Cardiac fibroblast (primary cell): Measurements from ENCODE around the gene SMG6.
"Not testable (repeated sequence)": the region's sequence is repeated elsewhere in the genome, so short reads cannot be mapped to it uniquely, and the experiment has no call there.

Source experiments
- DNase-seq, 2 donors: peaks; one replicate each; pipeline versions ENCODE4 v3.0.0 to v3.0.0-alpha.2; 2010; ENCODE audit warnings: low read depth in 2 of 2
- H3K4me3 ChIP-seq, 2 donors: replicated peaks in 1 of 2; 1 replicate in 1 of 2; 2 replicates in 1 of 2; pipeline ENCODE4 v1.5.1; 2011; ENCODE audit warnings: low read depth in 2 of 2, low read length in 2 of 2, mild to moderate bottlenecking in 2 of 2, moderate library complexity in 1 of 2
- TF ChIP-seq, protein P1 (sequence below): IDR thresholded peaks from one replicate; pipeline ENCODE4 v1.5.1; 2011; ENCODE audit warnings: low read depth, mild to moderate bottlenecking, low read length, inconsistent platforms

SMG6 gene

DNA sequence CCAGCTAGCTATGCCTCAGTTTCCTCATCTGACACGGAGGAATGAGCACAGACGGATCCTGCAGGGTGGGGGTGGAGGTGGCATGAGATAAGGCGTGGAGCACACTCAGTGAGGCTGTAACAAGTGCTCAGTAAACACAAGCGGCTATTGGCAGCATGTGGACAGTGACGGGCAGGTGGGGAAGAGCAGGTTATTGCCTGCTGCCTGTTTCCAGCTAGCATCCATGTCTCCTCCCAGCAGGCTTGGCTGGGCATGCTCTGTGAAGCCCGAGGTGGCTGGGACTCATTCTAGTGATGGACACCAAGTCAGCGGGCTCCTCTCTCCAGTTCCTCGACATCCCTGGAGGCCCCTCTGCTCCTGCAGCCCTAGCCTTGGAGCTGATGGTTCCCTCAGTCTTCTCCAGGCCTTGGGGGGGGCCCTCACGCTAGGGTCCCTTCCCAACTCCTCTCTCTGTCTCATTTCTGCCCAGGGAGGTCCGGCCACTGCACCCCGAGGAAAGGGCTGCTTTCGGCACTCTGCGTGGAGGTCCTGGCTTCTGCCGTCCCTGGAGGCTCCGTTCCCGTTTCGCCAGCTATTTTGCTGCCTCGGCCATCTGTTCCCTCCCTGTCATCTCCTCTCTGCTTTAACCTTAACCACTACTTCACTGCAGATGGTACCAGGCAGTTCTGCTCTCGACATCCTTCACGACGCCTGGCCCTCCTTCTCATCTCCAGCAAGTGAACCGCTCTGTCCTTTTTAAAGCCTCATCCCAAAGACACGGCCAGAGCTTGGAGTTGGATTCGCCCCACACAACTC lies 284.7 kb downstream of the SMG6 start:
- no peak for DNase-seq
- TF ChIP-seq, protein P1, sequence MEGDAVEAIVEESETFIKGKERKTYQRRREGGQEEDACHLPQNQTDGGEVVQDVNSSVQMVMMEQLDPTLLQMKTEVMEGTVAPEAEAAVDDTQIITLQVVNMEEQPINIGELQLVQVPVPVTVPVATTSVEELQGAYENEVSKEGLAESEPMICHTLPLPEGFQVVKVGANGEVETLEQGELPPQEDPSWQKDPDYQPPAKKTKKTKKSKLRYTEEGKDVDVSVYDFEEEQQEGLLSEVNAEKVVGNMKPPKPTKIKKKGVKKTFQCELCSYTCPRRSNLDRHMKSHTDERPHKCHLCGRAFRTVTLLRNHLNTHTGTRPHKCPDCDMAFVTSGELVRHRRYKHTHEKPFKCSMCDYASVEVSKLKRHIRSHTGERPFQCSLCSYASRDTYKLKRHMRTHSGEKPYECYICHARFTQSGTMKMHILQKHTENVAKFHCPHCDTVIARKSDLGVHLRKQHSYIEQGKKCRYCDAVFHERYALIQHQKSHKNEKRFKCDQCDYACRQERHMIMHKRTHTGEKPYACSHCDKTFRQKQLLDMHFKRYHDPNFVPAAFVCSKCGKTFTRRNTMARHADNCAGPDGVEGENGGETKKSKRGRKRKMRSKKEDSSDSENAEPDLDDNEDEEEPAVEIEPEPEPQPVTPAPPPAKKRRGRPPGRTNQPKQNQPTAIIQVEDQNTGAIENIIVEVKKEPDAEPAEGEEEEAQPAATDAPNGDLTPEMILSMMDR: no peak
- no peak overlapping the region for H3K4me3 ChIP-seq

DNA sequence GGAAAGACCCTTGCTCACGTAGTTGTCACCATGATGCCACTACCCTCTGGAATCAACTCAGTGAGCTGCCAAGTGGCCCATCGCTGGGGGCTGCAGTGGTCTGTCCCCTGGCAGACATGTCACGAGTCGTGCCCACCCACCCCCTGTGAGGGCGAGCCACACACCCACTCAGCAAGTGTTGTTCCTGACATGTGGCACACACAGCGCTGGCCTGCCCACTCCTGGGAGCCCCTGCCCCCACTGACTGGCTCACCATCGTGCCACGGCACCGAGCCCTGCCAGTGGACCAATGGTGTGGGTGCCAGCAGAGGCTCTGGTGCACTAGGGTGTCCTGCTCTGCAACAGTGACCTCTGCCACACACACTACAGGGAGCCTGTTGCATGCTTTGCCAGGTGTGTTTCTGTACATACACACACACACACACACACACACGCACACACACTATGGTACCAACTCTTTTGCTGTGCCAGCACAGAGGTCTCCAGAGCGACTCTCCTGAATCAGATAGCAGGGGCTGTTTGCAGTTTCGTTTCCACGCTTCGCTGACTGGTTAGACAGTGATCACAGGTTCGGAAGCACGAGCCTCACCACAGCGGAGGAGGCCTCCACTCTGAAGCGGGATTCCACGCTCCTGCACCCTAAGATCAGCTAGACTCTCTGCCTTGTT lies 286.2 kb downstream of the SMG6 start:
- H3K4me3 ChIP-seq: no peak overlapping the region
- TF ChIP-seq, protein P1: no peak
- no peak for DNase-seq

DNA sequence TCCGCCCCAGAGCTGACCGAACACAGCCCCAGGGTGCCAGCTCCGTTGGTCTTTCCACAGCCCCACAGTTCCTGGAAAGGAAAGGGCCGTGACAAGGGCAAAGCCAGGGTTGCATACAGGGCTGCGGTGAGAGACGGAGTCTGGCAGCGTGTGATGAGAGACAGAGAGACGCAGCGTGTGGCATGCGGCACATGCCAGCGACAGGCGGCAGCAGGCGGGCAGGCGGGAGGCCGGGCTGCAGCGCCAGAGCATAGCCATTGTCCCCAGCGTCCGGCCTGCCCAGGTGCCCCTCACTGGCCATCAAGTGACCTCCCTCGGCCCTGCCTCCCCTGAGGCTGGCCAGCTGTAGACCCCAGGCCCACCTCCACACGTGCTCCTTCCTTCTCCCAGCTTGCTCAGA lies 287.1 kb downstream of the SMG6 start:
- DNase-seq: no peak
- TF ChIP-seq, protein P1: no peak
- H3K4me3 ChIP-seq: no peak overlapping the region

DNA sequence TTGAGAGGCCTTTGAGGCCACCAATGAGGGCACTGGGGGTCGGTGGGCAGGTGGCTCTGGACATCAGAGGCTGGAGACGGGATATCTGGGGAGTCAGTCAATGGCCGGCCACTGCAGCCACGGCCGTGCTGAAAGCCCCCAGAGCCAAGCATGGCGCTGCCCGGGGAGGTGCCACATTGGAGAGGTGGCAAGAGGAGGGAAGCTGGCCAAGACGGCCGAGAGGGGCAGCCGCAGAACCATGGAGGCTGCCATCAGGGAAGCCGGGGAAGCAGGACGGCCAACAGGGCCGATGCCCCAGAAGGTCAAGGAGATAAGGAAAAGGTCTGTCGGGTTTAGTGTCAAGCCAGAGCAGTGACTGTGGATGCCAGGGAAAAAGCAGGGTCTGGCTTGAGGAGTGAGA lies 288.3 kb downstream of the SMG6 start:
- no peak for DNase-seq

DNA sequence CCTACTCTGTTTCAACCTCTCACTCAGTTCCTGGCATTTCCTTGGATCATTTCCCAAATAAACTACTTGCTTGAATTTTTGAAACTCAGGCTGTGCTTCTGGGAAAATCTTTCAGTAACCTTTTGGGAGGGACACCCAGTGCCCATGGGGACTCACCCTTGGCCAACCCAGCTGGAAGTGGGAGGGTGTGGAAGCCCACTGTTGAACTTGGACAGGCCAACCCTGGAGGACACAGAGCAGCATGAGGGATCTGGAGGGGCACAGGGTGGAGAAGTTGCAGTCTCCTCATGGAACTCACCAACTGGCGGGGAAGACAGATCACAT lies 289.6 kb downstream of the SMG6 start:
- no peak for DNase-seq
- TF ChIP-seq, protein P1: no peak
- no peak overlapping the region for H3K4me3 ChIP-seq

More for the DNA sequence above, 288.3 kb downstream of the SMG6 start:
- TF ChIP-seq, protein P1: no peak
- no peak overlapping the region for H3K4me3 ChIP-seq

DNA sequence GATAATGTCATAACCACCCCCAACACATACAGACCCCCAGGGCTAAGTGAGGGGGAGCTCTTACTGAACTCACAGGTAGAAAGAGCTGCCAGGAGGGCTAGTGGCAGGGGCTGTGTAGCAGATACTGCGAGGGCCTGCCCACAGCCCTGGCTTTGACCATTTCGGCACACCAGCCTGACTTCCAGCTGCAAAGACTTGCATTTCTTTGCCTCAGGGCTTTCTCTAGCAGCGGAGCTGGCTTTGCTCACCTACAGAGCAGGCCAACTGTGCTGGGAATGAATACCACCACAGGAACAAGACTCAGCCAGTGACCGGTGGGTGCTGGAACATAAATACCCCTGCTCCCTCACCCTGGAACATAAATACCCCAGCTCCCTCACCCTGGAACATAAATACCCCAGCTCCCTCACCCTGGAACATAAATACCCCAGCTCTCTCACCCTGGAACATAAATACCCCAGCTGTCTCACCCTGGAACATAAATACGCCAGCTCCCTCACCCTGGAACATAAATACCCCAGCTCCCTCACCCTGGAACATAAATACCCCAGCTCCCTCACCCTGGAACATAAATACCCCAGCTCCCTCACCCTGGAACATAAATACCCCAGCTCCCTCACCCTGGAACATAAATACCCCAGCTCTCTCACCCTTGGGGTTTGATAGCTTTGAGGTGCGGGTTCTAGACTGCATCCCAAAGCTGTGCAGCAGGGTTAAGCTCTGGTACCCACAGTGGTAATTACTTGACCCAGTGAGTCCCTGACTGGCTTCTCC lies 290.2 kb downstream of the SMG6 start:
- not testable (repeated sequence) for DNase-seq, H3K4me3 ChIP-seq

DNA sequence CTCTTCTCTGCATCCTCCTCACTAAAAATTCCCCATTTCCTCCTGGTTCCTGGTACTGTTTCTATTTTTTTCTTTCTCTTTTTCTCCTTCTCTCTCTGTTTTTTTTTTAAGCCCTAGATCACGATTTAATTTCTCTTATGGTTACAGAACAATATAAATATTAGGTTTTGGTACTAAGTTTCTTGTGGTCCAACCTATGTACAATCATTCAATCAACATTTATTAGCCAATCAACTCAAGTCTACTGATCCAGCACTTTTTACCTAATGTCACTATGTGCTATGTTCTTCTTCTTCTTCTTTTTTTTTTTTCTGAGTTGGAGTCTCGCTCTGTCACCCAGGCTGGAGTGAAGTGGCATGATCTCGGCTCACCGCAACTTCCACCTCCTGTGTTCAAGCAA lies 291.1 kb downstream of the SMG6 start:
- no peak for DNase-seq
- TF ChIP-seq, protein P1: no peak
- no peak overlapping the region for H3K4me3 ChIP-seq
